Medulla oblongata (tissue), 1 donor: Measurements from ENCODE around the gene E2F2.
"Not testable (repeated sequence)": the region's sequence is repeated elsewhere in the genome, so short reads cannot be mapped to it uniquely, and the experiment has no call there.

Experiments used
- DNase-seq: peaks from one replicate; pipeline ENCODE4 v3.0.0-alpha.2; 2015; ENCODE audit errors: extremely low spot score

E2F2 gene

GRCh38 chr1:23524716-23525401 lies 6.2 kb downstream of the E2F2 start:
- DNase-seq: no peak

- no peak for DNase-seq
These were observed 6.9 kb downstream of the E2F2 start for GRCh38 chr1:23524163-23524562.

- no peak for DNase-seq
These were observed 8.6 kb downstream of the E2F2 start for GRCh38 chr1:23522244-23522982.

DNA sequence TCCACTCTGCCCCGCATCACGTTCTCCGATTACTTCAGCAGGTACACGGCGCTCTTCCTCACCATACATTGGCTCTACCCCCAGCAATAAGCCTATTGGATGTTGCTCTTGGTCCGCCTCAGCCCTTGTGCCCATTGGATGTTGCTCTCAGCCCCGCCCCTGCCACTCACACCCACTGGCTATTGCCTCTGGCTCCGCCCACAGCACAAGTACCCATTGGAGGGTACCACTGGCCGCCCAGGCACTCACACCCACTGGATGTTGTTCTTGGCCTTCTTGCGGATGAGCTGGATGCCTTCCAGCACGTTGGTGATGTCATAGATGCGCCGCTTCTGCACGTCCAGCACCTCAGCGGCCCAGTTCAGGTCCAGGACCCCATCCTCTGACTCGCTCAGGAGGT lies 9.4 kb downstream of the E2F2 start:
- no peak for DNase-seq

- no peak for DNase-seq
These were observed 13.5 kb downstream of the E2F2 start for GRCh38 chr1:23517581-23517980.

- no peak for DNase-seq
These were observed 15.1 kb downstream of the E2F2 start for GRCh38 chr1:23515905-23516304.

- no peak for DNase-seq
These were observed 16.8 kb downstream of the E2F2 start for GRCh38 chr1:23514111-23514679.

- no peak for DNase-seq
These were observed 21.1 kb downstream of the E2F2 start for GRCh38 chr1:23509896-23510295.

DNA sequence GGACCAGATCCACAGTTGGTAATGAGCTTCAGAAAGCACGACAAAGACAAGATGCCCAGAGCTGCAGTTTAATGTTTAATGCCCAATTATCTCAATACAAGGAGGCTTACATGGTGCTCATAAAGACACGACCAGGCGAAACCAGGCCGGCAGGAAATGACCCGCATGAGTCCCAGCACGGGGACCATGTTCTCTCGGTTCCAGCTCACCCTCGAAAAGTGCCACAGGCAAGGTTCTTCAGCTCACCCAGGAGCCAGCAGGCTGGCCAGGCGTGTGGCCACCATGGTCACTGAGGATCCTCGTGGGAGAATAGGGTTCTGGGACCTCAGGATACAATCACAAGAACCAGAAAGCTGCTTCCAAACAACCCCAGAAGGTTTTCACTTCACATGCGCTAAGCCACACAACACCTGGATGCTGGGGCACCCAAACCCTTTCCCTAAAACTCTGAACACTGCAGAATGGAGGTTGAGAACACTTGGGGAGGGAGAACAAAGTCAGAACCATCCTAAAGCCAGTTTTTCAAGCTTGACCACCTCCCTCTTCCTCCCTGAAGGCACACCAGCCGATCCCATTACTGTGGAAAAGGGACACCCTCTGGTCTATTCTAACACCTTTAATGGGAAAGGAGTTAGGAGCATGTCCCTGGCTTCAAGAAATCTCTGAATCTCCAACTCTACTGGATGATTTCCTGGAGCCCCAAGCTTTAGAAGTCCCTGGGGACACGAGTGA lies 24.5 kb downstream of the E2F2 start:
- DNase-seq: no peak

- DNase-seq: no peak
These were observed 25.2 kb downstream of the E2F2 start for GRCh38 chr1:23505851-23506250.

- not testable (repeated sequence) for DNase-seq
These were observed 26.9 kb downstream of the E2F2 start for GRCh38 chr1:23504156-23504555.

GRCh38 chr1:23502951-23503350 lies 28.1 kb downstream of the E2F2 start:
- DNase-seq: no peak

DNA sequence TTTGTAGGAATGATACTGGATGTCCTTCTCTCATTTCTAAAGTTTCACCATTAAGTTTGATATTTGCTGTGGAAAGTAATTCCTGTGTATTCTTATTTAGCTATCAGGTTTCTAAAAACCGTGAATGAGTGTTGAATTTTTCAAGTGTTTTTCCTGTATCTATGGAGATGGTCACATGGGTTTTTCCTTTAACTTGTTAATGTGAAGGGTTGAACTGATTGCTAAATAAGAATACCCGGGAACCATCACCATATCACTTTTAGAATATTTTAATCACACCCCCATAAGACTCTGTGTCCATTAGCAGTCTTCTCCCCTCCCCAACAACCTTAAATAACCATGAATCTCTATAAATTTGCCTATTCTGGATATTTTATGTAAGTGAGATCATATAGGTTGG lies 30.6 kb downstream of the E2F2 start:
- no peak for DNase-seq

GRCh38 chr1:23497777-23498439 lies 33.1 kb downstream of the E2F2 start:
- no peak for DNase-seq

- DNase-seq: no peak
These were observed 34.4 kb downstream of the E2F2 start for GRCh38 chr1:23496490-23497181.

DNA sequence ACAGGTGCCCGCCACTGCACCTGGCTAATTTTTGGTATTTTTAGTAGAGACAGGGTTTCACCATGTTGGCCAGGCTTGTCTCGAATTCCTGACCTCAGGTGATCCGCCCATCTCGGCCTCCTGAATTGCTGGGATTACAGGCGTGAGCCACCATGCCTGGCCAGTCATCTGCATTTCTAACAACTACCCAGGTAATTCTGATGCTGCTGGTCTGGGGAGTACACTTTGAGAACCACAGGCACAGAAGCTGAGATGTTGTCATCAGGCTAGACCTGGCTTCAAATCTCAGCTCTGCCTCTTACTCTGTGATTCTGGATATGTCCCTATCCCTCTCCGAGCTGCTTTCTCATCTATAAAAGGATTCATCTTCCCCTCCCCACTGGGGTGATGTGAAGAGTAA lies 36.2 kb downstream of the E2F2 start:
- not testable (repeated sequence) for DNase-seq

DNA sequence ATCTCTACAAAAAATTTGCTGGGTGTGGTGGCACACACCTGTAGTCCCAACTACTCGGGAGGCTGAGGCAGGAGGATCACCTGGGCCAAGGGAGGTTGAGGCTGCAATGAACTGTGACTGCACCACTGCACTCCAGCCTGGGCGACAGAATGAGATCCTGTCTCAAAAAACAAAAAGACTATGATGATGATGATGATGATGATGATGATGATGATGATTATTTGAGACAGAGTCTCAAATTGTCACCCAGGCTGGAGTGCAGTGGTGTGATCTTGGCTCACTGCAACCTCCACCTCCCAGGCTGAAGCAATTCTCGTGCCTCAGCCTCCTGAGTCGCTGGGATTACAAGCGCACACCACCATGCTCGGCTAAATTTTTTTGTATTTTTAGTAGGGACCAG lies 38.3 kb downstream of the E2F2 start:
- not testable (repeated sequence) for DNase-seq

DNA sequence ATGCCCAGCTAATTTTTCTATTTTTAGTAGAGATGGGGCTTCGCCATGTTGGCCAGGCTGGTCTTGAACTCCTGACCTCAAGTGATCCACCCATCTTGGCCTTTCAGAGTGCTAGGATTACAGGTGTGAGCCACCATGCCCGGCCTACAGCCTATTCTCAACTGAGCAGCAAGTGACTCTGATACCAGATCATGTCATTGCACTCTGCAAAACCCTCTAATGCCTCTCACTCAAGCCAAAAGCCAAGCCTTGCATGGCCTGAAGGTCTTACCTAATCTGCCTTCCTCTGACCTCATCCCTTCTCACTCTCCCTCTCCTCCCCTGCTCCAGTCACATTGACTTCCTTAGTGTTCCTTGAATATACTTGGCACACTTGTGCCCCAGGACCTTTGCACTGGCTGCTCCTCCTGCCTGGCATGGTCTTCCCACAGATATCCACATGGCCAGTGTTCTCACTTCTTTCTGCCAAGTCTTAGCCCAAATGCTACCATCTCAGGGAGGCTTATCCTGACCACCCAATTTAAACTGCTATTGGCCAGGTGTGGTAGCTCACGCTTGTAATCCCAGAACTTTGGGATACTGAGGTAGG lies 38.8 kb downstream of the E2F2 start:
- DNase-seq: no peak

DNA sequence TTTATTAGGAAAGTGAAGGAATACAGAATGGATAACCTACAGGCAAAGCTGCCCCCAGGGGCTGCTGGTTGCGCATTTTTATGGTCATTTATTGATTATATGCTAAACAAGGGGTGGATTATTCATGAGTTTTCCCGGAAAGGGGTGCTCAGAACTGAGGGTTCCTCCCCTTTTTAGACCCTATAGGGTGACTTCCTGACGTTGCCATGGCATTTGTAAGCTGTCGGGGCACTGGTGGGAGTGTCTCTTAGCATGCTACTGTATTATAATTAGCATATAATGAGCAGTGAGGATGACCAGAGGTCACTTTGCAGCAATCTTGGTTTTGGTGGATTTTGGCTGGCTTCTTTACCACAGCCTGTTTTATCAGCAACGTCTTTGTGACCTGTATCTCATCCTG lies 41.2 kb downstream of the E2F2 start:
- no peak for DNase-seq

- no peak for DNase-seq
These were observed 46.1 kb downstream of the E2F2 start for GRCh38 chr1:23485002-23485332.
